Pancreas (tissue), 10 donors: ENCODE data around the gene IHH. TPM values are rescaled to one million over a fixed set of nuclear protein-coding genes. Genes with fewer than 3 reads are reported as not detected.

Experiments used
- ATAC-seq, 4 donors: fragments of 200-7000 bp; cut with Tn5 transposase; one replicate each; pipeline versions ENCODE4 v1.8.0 to v1.9.1; 2020; ENCODE audit warnings: mild to moderate bottlenecking in 4 of 4, moderate library complexity in 4 of 4
- DNase-seq, 6 donors: peaks; one replicate each; pipeline ENCODE4 v3.0.0-alpha.2; 2020
- FAIRE-seq: peaks from 2 replicates; lab custom pipeline; 2012; peaks lifted over from hg19 to GRCh38; lab: Jason Lieb, UNC
- H3K27ac ChIP-seq, 4 donors: fragments of 200-600 bp; sonication (generic); 1 replicate in 3 of 4; 2 replicates in 1 of 4; pipeline versions ENCODE4 v1.5.0 to v1.8.0; 2020
- H3K27me3 ChIP-seq, 4 donors: fragments of 200-600 bp; one replicate each; pipeline ENCODE4 v1.8.0; 2021
- H3K36me3 ChIP-seq, 3 donors: fragments of 200-600 bp; sonication (generic) in 1 of 3; one replicate each; pipeline versions ENCODE4 v1.5.0 to v1.8.0; 2020 to 2021
- H3K4me1 ChIP-seq, 3 donors: fragments of 200-600 bp; one replicate each; pipeline ENCODE4 v1.8.0; 2021
- H3K4me3 ChIP-seq, 4 donors: fragments of 200-600 bp; sonication (generic) in 2 of 4; one replicate each; pipeline versions ENCODE4 v1.5.0 to v1.8.0; 2020 to 2021
- H3K9me3 ChIP-seq, 4 donors: fragments of 200-600 bp; one replicate each; pipeline ENCODE4 v1.8.0; 2021
- WGBS, 2 donors: extraction: QIAGEN DNeasy Blood & Tissue Kit; methylation state at CpG; one replicate each; pipeline ENCODE4 v1.1.7; 2013; 5-methylcytosine and 5-hydroxymethylcytosine counted together
- intact Hi-C, 3 donors: fragments of 100-400 bp; cut with DNase I; formaldehyde crosslinking; loops; one replicate each; pipeline versions ENCODE4 v1.11.1 to v1.14.2; 2022
- polyA plus RNA-seq, 2 donors: library from polyadenylated mRNA; stranded (reverse); fragments of 200-250 nt; gene quantifications; one replicate each; pipeline ENCODE4 v1.2.3, GENCODE V29; 2013
- total RNA-seq, 6 donors: library from RNA; stranded (reverse); fragmentation: NEBNext Ultra II Directional in 4 of 6; extraction: Animal tissue kit (Norgen Biotek cat#: 25700) in 4 of 6; gene quantifications; one replicate each; pipeline versions ENCODE4 v1.2.1 to v1.2.4, GENCODE V29; 2021 to 2023
- TF ChIP-seq, protein P1 (sequence below), 4 donors: fragments of 200-600 bp; sonication (generic) in 3 of 4; IDR thresholded peaks; one replicate each; pipeline versions ENCODE4 v1.5.0 to v1.8.0; 2021; ENCODE audit warnings: antibody characterized with exemption in 4 of 4
- donor health status: healthy with polysubstance abuse.
- donor health status: DM: no; HTN: no; CAD: no; lungs with moderate emphysema.
- donor health status: DM: no; HTN: no; CAD: no.
- donor health status: control.
- donor health status: control.
- donor health status: Bipolar disorder and iron deficiency.
- donor health status: DM: yes; HTN: yes; CAD: no.
- donor health status: DM: no; HTN: no; CAD: no.
- donor health status: DM: no; HTN: no; CAD: no.
- donor health status: DM: yes; HTN: yes; CAD: no.

Gene IHH
- total and polyA plus RNA-seq, 8 donors = 0.09 to 0.19 (median 0.09) TPM; not detected in 5

DNA sequence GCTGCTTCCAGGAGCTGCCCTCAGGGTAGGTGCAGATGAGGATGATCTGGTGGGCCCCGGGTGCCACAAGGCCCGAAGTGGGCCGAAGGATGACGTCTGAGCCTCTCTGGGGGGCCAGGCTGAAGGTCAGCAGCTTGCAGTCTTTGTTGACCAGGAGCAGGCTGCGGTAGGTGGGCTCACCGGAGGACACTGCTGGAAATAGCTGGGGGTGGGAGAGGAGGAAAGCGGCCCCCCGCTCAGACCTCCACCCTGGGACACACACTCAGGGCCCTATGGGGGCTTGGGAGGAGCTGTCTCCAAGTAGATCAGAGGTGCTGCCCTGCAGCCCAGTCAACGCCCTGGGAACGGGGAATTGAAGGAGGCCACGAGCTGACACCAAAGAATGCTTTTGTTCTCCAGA, 36.7 kb downstream of the IHH start:
- no peaks in the 10 kb centered on the region for H3K4me1 ChIP-seq
- TF ChIP-seq, protein P1, sequence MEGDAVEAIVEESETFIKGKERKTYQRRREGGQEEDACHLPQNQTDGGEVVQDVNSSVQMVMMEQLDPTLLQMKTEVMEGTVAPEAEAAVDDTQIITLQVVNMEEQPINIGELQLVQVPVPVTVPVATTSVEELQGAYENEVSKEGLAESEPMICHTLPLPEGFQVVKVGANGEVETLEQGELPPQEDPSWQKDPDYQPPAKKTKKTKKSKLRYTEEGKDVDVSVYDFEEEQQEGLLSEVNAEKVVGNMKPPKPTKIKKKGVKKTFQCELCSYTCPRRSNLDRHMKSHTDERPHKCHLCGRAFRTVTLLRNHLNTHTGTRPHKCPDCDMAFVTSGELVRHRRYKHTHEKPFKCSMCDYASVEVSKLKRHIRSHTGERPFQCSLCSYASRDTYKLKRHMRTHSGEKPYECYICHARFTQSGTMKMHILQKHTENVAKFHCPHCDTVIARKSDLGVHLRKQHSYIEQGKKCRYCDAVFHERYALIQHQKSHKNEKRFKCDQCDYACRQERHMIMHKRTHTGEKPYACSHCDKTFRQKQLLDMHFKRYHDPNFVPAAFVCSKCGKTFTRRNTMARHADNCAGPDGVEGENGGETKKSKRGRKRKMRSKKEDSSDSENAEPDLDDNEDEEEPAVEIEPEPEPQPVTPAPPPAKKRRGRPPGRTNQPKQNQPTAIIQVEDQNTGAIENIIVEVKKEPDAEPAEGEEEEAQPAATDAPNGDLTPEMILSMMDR (IDR thresholded peaks at IDR 0.05) = no peak
- H3K4me3 ChIP-seq = no peak overlapping the region
- WGBS, 2 donors = 69 to 77% methylated on average over 11 of the region's 11 CpGs
- DNase-seq (no peak), FAIRE-seq (no peak), ATAC-seq (no peak)
- intact Hi-C loops = loop anchor here in 1 of 3 donors (10.0 kb wide), 1 partner anchor 131 kb away; no protein-coding TSS in a partner anchor
- no peaks in the 10 kb centered on the region for H3K9me3 ChIP-seq
- no peak overlapping the region for H3K27ac ChIP-seq
- H3K36me3 ChIP-seq = no peaks in the 10 kb centered on the region
- H3K27me3 ChIP-seq = no peaks in the 10 kb centered on the region

DNA sequence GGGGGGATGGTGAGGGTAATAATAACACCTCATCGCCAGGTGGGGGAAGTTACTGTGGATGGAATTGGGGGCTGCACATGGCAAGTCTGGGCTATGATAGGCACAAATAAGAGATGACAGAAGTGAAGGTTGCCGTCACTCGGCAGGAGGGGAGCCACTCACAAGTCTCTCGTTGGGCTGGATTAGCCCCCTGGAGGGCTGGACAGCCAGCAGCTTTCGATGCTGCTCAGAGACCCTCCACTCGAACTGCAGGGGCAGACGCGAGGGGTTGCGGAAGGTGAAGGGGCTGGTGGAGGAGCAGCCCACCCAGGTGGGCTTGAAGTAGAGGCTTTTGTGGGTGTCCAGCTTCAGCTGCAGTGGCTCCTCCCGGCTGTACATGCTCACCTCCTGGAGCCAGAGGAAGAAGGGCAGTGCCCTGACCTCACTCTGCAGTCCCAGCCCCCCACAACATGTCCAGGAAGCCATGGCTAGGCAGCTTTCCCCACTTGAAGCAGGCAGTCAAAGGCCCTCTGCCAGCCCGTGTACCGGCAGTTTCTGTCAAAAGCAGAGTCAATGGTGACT, 37.6 kb downstream of the IHH start:
- FAIRE-seq = no peak
- peak in 1 of 6 donors; percentile 28 for DNase-seq
- Histone ChIP-seq H3K27ac (no peak overlapping the region), H3K4me3 (no peak overlapping the region), H3K36me3 (no peaks in the 10 kb centered on the region), H3K9me3 (no peaks in the 10 kb centered on the region), H3K27me3 (no peaks in the 10 kb centered on the region), H3K4me1 (no peaks in the 10 kb centered on the region)
- 72 to 82% methylated on average over 11 to 12 of the region's 12 CpGs for WGBS, 2 donors
- TF ChIP-seq, protein P1 (IDR thresholded peaks at IDR 0.05) = no peak
- no peak for ATAC-seq
- intact Hi-C loops = loop anchor here in 1 of 3 donors (10.0 kb wide), 1 partner anchor 132 kb away; no protein-coding TSS in a partner anchor

DNA sequence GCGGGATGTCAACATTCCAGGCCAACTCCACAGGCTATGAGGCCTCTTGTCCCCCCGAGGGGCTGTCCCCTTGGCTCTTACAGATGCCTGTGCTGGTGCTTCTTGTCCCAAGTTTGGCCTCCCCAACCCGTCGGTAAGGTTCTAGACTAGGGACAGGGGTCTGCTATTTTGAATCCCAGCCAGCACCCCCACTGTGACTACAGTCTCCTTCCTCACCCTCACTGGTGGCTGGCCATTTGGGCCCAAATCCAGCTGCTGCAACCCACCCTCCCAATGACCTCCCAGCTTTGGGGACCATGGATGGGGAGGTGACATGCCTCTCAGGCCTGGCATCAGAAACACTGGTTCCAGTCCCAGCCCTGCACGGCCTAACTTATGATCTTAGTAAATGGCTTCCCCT, 38.1 kb downstream of the IHH start:
- Histone ChIP-seq H3K9me3 (no peaks in the 10 kb centered on the region), H3K27ac (no peak overlapping the region), H3K4me1 (no peaks in the 10 kb centered on the region), H3K4me3 (no peak overlapping the region), H3K27me3 (no peaks in the 10 kb centered on the region), H3K36me3 (no peaks in the 10 kb centered on the region)
- WGBS, 2 donors = 77 to 85% methylated on average over 5 of the region's 5 CpGs
- no peak for ATAC-seq
- TF ChIP-seq, protein P1 (IDR thresholded peaks at IDR 0.05) = no peak
- peak in 1 of 6 donors; percentile 24 for DNase-seq
- intact Hi-C loops = loop anchor here in 1 of 3 donors (10.0 kb wide), 1 partner anchor 132 kb away; no protein-coding TSS in a partner anchor
- FAIRE-seq = no peak

DNA sequence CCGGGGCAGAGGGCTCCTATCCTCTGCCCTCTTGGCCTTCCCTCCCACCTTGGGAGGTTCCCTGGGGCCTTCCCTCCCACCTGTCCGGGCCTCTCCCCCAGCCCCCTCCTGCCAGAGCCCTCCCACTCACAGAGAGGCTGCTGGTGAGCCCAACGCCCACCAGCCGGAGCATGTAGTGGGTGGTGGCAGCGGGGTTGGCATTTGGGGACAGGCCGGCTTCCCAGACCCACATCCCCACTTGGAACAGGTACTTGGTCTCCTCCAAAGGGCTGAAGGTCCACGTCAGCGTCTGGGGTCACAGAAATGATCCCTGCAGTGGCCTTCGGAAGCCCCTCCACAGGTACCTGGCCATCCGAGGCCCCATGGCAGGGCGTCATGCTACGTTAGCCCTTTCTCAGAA, 38.7 kb downstream of the IHH start:
- ATAC-seq (no peak), DNase-seq (no peak), FAIRE-seq (no peak)
- no peaks in the 10 kb centered on the region for H3K36me3 ChIP-seq
- H3K4me3 ChIP-seq = no peak overlapping the region
- no peaks in the 10 kb centered on the region for H3K27me3 ChIP-seq
- intact Hi-C loops = loop anchor here in 1 of 3 donors (10.0 kb wide), 1 partner anchor 133 kb away; no protein-coding TSS in a partner anchor
- no peak overlapping the region for H3K27ac ChIP-seq
- no peaks in the 10 kb centered on the region for H3K4me1 ChIP-seq
- TF ChIP-seq, protein P1 (IDR thresholded peaks at IDR 0.05) = no peak
- 70 to 83% methylated on average over 12 of the region's 12 CpGs for WGBS, 2 donors
- no peaks in the 10 kb centered on the region for H3K9me3 ChIP-seq

DNA sequence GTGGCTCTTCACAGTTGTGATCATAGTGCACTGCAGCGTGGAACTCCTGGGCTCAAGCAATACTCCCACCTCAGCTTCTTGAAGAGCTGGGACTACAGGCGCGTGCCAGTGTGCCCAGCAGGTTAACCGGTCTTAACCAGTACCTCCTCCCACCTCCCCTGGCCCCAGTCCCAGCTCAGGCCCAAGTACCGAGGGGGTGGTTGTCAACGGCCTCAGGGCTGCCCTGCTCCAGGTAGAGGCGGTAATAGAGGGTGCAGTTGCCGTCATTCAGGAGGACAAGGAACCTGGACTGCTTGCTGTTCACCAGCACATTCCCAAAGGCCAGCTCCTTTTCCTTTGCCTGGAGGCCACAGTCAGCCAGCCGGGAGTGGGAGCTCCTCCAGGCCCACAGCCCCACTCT, 39.1 kb downstream of the IHH start:
- WGBS, 2 donors = 70 to 81% methylated on average over 9 of the region's 9 CpGs
- TF ChIP-seq, protein P1 (IDR thresholded peaks at IDR 0.05) = no peak
- Histone ChIP-seq H3K4me3 (no peak overlapping the region), H3K4me1 (no peaks in the 10 kb centered on the region), H3K36me3 (no peaks in the 10 kb centered on the region), H3K27me3 (no peaks in the 10 kb centered on the region), H3K9me3 (no peaks in the 10 kb centered on the region), H3K27ac (no peak overlapping the region)
- FAIRE-seq (no peak), ATAC-seq (no peak), DNase-seq (no peak)
- intact Hi-C loops = loop anchor here in 1 of 3 donors (10.0 kb wide), 1 partner anchor 133 kb away; no protein-coding TSS in a partner anchor
